Measurements from ENCODE around the gene UNC119. TPM values are rescaled to one million over a fixed set of nuclear protein-coding genes. Genes with fewer than 3 reads are reported as not detected.
"Not testable (repeated sequence)": the region's sequence is repeated elsewhere in the genome, so short reads cannot be mapped to it uniquely, and the experiment has no call there.

UNC119 gene
- total RNA-seq, 1 donor from 2014 or later, result 18.8 TPM

GRCh38 chr17:28541439-28541838 lies 11.0 kb downstream of the UNC119 start:
- DNase-seq, result no peak

DNA sequence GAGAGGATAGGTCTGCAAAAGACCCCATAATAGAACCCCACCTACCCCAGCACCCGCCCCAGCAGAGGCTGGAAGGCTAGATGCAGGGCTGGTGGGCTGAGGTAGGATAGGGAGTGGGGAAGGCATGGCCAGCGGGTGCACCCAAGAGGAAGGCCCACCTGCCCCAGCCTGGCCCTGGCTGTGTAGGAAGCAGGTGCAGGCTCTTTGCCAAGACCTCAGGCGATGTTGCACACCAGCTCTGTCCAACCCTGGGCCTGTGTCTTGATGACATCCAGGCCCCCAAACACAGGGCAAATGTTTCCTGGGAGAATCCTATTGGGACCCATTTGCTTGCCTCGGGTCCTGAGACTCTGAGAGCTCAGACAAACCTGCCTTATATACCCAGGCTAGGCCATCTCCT lies 12.2 kb downstream of the UNC119 start:
- no peak for DNase-seq

- DNase-seq, result no peak
These were observed 14.0 kb downstream of the UNC119 start for GRCh38 chr17:28538296-28538895.

- DNase-seq, result no peak
These were observed 15.2 kb downstream of the UNC119 start for GRCh38 chr17:28537219-28537610.

- no peak for DNase-seq
These were observed 15.7 kb downstream of the UNC119 start for GRCh38 chr17:28536532-28537218.

DNA sequence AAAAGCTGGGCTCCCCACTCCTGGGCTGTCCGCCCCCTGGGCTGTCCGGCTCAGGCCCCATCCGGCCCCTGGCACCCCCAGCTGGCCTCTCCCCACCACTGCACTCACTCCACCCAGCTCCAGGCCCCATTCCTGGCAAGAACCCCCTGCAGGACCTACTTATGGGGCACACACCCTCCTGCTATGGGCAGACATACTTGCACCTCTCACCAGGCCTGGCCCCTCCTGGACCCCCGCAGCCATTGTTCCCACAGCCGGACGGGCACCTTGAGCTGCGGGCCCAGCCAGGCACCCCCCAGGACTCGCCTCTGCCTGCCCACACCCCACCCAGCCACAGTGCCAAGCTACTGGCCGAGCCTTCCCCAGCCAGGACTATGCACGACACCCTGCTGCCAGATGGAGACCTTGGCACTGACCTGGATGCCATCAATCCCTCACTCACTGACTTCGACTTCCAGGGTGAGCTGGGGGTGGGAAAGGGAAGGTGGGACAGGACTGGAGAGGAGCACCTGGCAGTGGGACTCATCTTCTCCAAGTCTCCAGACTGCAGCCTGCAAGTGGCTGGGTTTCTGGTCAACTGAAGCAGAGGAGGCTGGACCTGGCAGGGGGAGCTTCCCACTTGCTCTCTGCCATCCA lies 17.6 kb downstream of the UNC119 start:
- DNase-seq, result no peak

DNA sequence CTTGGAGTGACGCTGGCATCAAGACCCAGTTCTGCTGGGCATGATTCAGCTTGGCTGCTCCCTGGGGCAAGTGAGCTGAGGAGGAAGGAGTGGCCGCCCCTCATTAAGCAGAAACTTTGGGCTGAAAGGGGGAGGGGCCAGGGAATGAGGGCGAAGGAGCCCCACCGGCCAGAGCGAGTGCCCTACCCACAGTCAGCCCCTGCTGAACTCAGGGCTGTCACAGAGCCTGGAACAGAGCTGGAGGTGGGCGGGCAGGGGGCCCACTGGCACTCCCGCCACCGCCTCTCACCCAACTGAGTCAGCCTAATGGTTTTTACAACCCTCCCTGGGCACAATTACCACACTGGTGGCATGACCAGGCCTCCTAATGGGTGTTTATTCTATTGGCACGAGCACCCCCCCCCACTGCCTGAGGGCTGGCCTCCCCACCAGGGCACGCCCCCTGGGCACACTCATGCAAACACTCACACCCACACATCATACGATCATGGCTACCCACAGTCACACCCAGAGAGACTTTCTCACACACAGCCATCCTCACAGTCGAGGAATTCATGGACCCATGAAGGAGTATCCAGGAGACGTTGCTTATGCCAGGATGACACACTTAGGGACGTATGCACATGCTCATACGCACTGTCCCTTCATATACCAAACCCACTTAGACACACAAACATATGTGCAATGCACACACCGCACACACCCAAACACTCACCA lies 19.2 kb downstream of the UNC119 start:
- DNase-seq, result no peak

- DNase-seq, result no peak
These were observed 20.1 kb downstream of the UNC119 start for GRCh38 chr17:28532050-28532960.

GRCh38 chr17:28530926-28531325 lies 21.5 kb downstream of the UNC119 start:
- DNase-seq, result no peak

GRCh38 chr17:28530250-28530649 lies 22.2 kb downstream of the UNC119 start:
- DNase-seq, result no peak

- no peak for DNase-seq
These were observed 23.4 kb downstream of the UNC119 start for GRCh38 chr17:28529013-28529400.

DNA sequence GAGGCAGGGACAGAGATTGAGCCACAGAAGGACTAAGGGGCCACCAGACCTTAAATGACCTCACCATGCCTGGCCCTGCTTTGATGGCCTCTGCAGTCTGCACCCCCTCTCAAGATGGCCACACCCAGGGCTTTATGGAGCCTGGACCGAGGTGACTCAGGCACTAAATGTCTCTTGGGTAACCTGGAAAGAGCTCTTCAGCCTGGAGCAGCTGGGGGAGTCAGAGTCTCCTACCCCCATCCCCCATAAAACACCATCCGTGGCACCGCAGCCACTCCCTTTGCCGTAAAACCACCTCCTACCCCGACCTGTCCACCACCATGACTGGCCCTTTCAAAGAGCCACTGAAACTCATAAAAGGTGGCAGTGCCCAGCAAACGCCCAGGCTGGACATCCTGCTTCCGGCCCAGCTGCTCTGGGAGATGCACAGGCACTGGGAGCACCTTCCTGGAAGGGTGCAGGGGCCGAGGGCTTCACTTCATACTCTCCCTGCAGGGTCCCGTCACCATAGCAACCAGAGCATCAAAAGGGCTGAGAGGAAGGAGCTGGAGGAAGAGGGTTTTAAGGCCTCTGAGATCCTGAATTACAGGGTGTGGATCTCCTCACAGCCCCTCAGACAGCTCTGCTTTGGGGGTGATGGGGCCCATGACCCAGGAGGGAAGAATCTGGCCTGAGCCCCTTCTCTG lies 24.0 kb downstream of the UNC119 start:
- DNase-seq, result no peak

- DNase-seq, result no peak
These were observed 24.6 kb downstream of the UNC119 start for GRCh38 chr17:28527859-28528258.

GRCh38 chr17:28527181-28527681 lies 25.2 kb downstream of the UNC119 start:
- no peak for DNase-seq

GRCh38 chr17:28526381-28526780 lies 26.0 kb downstream of the UNC119 start:
- no peak for DNase-seq

DNA sequence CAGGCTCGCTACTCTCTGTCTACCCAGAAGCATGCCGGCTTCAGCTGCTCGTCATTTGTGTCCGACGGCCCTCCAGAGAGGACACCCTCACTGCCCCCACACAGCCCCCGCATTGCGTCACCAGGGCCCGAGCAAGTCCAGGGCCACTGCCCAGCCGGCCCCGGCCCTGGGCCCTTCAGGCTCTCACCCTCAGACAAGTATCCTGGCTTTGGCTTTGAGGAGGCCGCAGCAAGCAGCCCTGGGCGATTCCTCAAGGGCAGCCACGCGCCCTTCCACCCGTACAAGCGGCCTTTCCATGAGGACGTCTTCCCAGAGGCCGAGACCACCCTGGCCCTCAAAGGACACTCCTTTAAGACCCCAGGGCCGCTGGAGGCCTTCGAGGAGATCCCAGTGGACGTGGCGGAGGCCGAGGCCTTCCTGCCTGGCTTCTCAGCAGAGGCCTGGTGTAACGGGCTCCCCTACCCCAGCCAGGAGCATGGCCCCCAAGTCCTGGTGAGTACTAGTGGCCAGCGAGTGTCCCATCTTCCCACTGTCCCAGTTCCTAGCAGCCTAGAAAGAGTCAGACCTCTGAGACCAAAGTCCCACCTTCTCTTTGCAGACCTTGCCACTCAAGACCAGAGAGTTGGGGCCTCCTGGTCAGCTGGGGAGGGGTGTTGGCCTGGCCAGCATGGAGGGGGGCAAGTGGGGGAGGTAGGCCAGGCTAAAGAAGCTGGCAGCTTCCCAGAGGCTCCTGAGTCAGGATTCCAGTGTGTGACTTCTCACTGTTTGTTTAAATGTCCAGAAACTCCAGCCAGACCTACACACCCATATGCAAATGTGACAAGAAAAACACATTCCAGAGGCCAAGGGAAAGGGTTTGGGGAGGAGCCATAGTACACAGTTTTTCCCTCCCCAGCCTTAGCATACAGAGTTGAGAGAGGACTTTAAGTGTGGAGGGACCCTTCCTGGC lies 27.7 kb downstream of the UNC119 start:
- no peak for DNase-seq

DNA sequence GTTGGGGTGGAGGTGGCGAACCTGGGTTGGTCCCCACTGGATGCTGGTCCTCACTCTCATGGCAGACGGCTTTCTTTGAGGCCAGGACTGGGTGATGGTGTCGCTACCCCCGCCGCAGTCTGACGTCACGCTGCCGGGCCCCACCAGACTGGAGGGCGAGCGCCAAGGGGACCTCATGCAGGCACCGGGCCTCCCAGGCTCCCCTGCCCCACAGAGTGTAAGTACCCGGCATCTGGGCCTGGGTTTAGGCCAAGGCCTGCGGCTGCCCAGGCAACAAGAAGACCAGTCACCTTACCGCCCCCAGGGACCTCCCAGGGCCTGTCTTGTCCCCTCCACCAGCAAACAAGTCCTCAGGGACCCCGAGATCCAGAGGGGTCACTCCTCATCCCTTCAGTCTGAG lies 28.5 kb downstream of the UNC119 start:
- no peak for DNase-seq

- no peak for DNase-seq
These were observed 29.2 kb downstream of the UNC119 start for GRCh38 chr17:28523186-28523585.

DNA sequence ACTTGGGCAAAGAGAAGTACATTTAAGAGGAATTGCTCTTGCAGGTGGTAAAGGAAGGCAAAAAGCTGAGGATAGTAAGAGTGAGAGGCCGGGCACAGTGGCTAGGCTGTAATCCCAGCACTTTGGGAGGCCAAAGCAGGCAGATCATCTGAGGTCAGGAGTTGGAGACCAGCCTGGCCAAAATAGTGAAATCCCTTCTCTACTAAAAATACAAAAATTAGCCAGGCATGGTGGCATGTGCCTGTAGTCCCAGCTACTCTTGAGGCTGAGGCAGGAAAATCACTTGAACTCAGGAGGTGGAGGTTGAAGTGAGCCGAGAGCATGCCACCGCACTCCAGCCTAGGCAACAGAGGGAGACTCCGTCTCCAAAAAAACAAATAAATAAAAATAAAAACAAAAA lies 30.1 kb downstream of the UNC119 start:
- not testable (repeated sequence) for DNase-seq

Data from skin of body (tissue), 2 donors.